Measurements from ENCODE around the gene STOM. TPM values are rescaled to one million over a fixed set of nuclear protein-coding genes. Genes with fewer than 3 reads are reported as not detected.

STOM gene
- total RNA-seq, 4 donors from 2014 or later, result 293 to 539 (median 457) TPM

- H3K4me3 ChIP-seq, result no peak overlapping the region
- WGBS, 2 donors (ENCODE audit: low coverage in 1 of 2), result 68 to 100% methylated on average over 1 to 6 of the region's 8 CpGs
- H3K36me3 ChIP-seq, result peaks cover 0 to 98% of the 10 kb centered on the region in 2 donors
- peaks cover 0 to 65% (median 6%) of the 10 kb centered on the region in 3 donors for H3K4me1 ChIP-seq
- H3K9me3 ChIP-seq, result no peaks in the 10 kb centered on the region
- H3K27me3 ChIP-seq, result no peaks in the 10 kb centered on the region
- TF ChIP-seq CTCF (IDR thresholded peaks at IDR 0.05) (no peak), POLR2AphosphoS5 (IDR thresholded peaks at IDR 0.05) (peak; percentile 5), EP300 (IDR thresholded peaks at IDR 0.05) (no peak), POLR2A (IDR thresholded peaks at IDR 0.05) (no peak)
- peak; percentile 11 for ATAC-seq
- peak overlapping the region in 3 of 4 donors; percentile 64 to 96 (median 90) for H3K27ac ChIP-seq
These were observed 35.9 kb downstream of the STOM start for GRCh38 chr9:121333950-121334773.

GRCh38 chr9:121331992-121332685 is 37.9 kb downstream of the STOM start:
- Histone ChIP-seq H3K27ac (peak overlapping the region; percentile 60 to 96 (median 90)), H3K4me1 (peaks cover 0 to 78% (median 10%) of the 10 kb centered on the region in 3 donors), H3K36me3 (peaks cover 0 to 99% of the 10 kb centered on the region in 2 donors), H3K4me3 (no peak overlapping the region), H3K9me3 (no peaks in the 10 kb centered on the region), H3K27me3 (no peaks in the 10 kb centered on the region)
- 42 to 71% methylated on average over 4 to 8 of the region's 14 CpGs for WGBS, 2 donors (ENCODE audit: low coverage in 1 of 2)
- peak; percentile 42 for ATAC-seq
- TF ChIP-seq POLR2A (IDR thresholded peaks at IDR 0.05) (no peak), CTCF (IDR thresholded peaks at IDR 0.05) (peak in 3 of 4 experiments; percentile 50 to 71 (median 61))

- TF ChIP-seq EP300 (IDR thresholded peaks at IDR 0.05), result no peak
- TF ChIP-seq POLR2AphosphoS5 (IDR thresholded peaks at IDR 0.05), result peak; percentile 83
- no peaks in the 10 kb centered on the region for H3K9me3 ChIP-seq
- H3K36me3 ChIP-seq, result peaks cover 0 to 99% of the 10 kb centered on the region in 2 donors
- H3K4me3 ChIP-seq, result no peak overlapping the region
- ATAC-seq, result no peak
- no peaks in the 10 kb centered on the region for H3K27me3 ChIP-seq
- 67 to 76% methylated on average over 1 to 3 of the region's 3 CpGs for WGBS, 2 donors (ENCODE audit: low coverage in 1 of 2)
- H3K27ac ChIP-seq, result peak overlapping the region; percentile 60 to 96 (median 90)
- H3K4me1 ChIP-seq, result peaks cover 0 to 84% (median 15%) of the 10 kb centered on the region in 3 donors
These were observed 38.5 kb downstream of the STOM start for GRCh38 chr9:121331549-121331948.

GRCh38 chr9:121328876-121329681 is 41.0 kb downstream of the STOM start:
- Histone ChIP-seq H3K9me3 (no peaks in the 10 kb centered on the region), H3K27me3 (no peaks in the 10 kb centered on the region), H3K4me3 (no peak overlapping the region), H3K27ac (peak overlapping the region; percentile 5 to 96 (median 90)), H3K4me1 (peaks cover 7 to 96% (median 37%) of the 10 kb centered on the region in 3 donors), H3K36me3 (peaks cover 0 to 100% of the 10 kb centered on the region in 2 donors)
- no peak for ATAC-seq
- WGBS, 2 donors (ENCODE audit: low coverage in 1 of 2), result 82 to 83% methylated on average over 1 to 2 of the region's 16 CpGs
- TF ChIP-seq CTCF (IDR thresholded peaks at IDR 0.05), result no peak
- peak; percentile 15 for TF ChIP-seq POLR2AphosphoS5 (IDR thresholded peaks at IDR 0.05)
- no peak for TF ChIP-seq POLR2A (IDR thresholded peaks at IDR 0.05)

GRCh38 chr9:121328476-121328875 is 41.6 kb downstream of the STOM start:
- Histone ChIP-seq H3K36me3 (peaks cover 0 to 100% of the 10 kb centered on the region in 2 donors), H3K27me3 (no peaks in the 10 kb centered on the region), H3K4me1 (peaks cover 7 to 96% (median 43%) of the 10 kb centered on the region in 3 donors), H3K27ac (peak overlapping the region; percentile 0 to 96 (median 90)), H3K4me3 (no peak overlapping the region), H3K9me3 (no peaks in the 10 kb centered on the region)
- no peak for ATAC-seq
- 76 to 88% methylated on average over 1 to 2 of the region's 8 CpGs for WGBS, 2 donors (ENCODE audit: low coverage in 1 of 2)
- no peak for TF ChIP-seq POLR2A (IDR thresholded peaks at IDR 0.05)

Data from gastroesophageal sphincter (tissue), 4 donors.